PC-3 (cell line): ENCODE measurements around the gene TEX14. TPM values are rescaled to one million over a fixed set of nuclear protein-coding genes. Genes with fewer than 3 reads are reported as not detected.
"Not testable (repeated sequence)": the region's sequence is repeated elsewhere in the genome, so short reads cannot be mapped to it uniquely, and the experiment has no call there.

Experiments
- ATAC-seq: fragments of 200-7000 bp; cut with Tn5 transposase; 2 replicates; pipeline ENCODE4 v1.9.1; 2020; ENCODE audit warnings: mild to moderate bottlenecking, moderate library complexity
- BruUV-seq: library from RNA; stranded (reverse); fragments of 400-500 nt; replicated peaks from 2 replicates; lab custom pipeline; 2021; lab: Mats Ljungman, UMichigan
- CTCF ChIA-PET: fragments of 300-600 bp; sonication (Branson Sonifier 250); formaldehyde crosslinking; loops from one replicate; lab custom pipeline; 2022; ENCODE audit warnings: antibody characterized with exemption; lab: Charles Lee
- POLR2A ChIA-PET: fragments of 300-600 bp; sonication (Branson Sonifier 250); formaldehyde crosslinking; loops from one replicate; lab custom pipeline; 2022; ENCODE audit warnings: antibody characterized with exemption; ENCODE audit not compliant: unreplicated experiment; lab: Charles Lee
- DNase-seq: peaks from one replicate; pipeline ENCODE4 v3.0.0-alpha.2; 2015
- H2AFZ ChIP-seq: fragments of 300-600 bp; sonication (generic); 2 replicates; pipeline ENCODE4 v1.6.0; 2016; ENCODE audit warnings: antibody characterized with exemption, low read length
- H3F3A ChIP-seq: fragments of 300-600 bp; sonication (generic); one replicate; pipeline ENCODE4 v1.6.0; 2017; ENCODE audit warnings: antibody characterized with exemption, low read length, control low read depth, mild to moderate bottlenecking; ENCODE audit not compliant: unreplicated experiment
- H3K27ac ChIP-seq: fragments of 300-600 bp; sonication (generic); 2 replicates; pipeline ENCODE4 v1.5.1; 2016; ENCODE audit warnings: mild to moderate bottlenecking, low read length
- H3K27me3 ChIP-seq: fragments of 300-600 bp; sonication (generic); 2 replicates; pipeline ENCODE4 v1.6.1; 2016; ENCODE audit warnings: low read length, mixed read lengths
- H3K36me3 ChIP-seq: fragments of 300-600 bp; sonication (generic); 2 replicates; pipeline ENCODE4 v1.6.1; 2016; ENCODE audit warnings: low read depth, mixed run types, low read length, mixed read lengths
- H3K4me1 ChIP-seq: fragments of 300-600 bp; sonication (generic); 2 replicates; pipeline ENCODE4 v1.5.1; 2016; ENCODE audit warnings: low read length; ENCODE audit not compliant: insufficient read depth
- H3K4me2 ChIP-seq: fragments of 300-600 bp; sonication (generic); 2 replicates; pipeline ENCODE4 v1.6.0; 2016; ENCODE audit warnings: low read length
- H3K4me3 ChIP-seq: fragments of 300-600 bp; sonication (generic); 2 replicates; pipeline ENCODE4 v1.5.1; 2016; ENCODE audit warnings: mild to moderate bottlenecking, low read length, mixed read lengths
- H3K79me2 ChIP-seq: fragments of 300-600 bp; sonication (generic); 2 replicates; pipeline ENCODE4 v1.6.1; 2017; ENCODE audit warnings: low read length, mixed read lengths
- H3K9ac ChIP-seq: fragments of 300-600 bp; sonication (generic); 2 replicates; pipeline ENCODE4 v1.6.0; 2016; ENCODE audit warnings: mild to moderate bottlenecking, low read length
- H3K9me2 ChIP-seq: fragments of 300-600 bp; sonication (generic); replicated peaks from 2 replicates; pipeline ENCODE4 v1.6.1; 2016; ENCODE audit warnings: mixed run types, low read length, mixed read lengths
- H3K9me3 ChIP-seq: fragments of 300-600 bp; sonication (generic); 2 replicates; pipeline ENCODE4 v1.6.1; 2016; ENCODE audit warnings: low read length, mixed read lengths
- H4K20me1 ChIP-seq: fragments of 300-600 bp; sonication (generic); 2 replicates; pipeline ENCODE4 v1.6.1; 2016; ENCODE audit warnings: low read length, mixed read lengths
- EZH2 ChIP-seq: fragments of 300-600 bp; sonication (generic); IDR thresholded peaks from one replicate; pipeline ENCODE4 v1.6.1; 2017; ENCODE audit warnings: antibody characterized with exemption, mild to moderate bottlenecking, low read length; ENCODE audit not compliant: unreplicated experiment
- EZH2phosphoT487 ChIP-seq: fragments of 300-600 bp; sonication (generic); IDR thresholded peaks from 2 replicates; pipeline ENCODE4 v1.6.1; 2018; ENCODE audit warnings: mild to moderate bottlenecking, antibody characterized with exemption, low read length, borderline replicate concordance
- intact Hi-C: fragments of 100-400 bp; cut with micrococcal nuclease; formaldehyde crosslinking; loops from 2 replicates; pipeline ENCODE4 v1.9.0; 2023
- total RNA-seq: library from RNA; depleted of rRNA; stranded (reverse); fragments of >200 nt; gene quantifications from 2 replicates; pipeline ENCODE4 v1.2.3, GENCODE V29; 2014
- TF ChIP-seq, protein P1 (sequence below): fragments of 300-600 bp; sonication (generic); conservative IDR thresholded peaks from 2 replicates; pipeline ENCODE4 v1.5.1; 2017; ENCODE audit warnings: antibody characterized with exemption, low read depth, mild to moderate bottlenecking, low read length

TEX14 gene
- total RNA-seq, 1 experiment from 2014 or later: 0.29 TPM

DNA sequence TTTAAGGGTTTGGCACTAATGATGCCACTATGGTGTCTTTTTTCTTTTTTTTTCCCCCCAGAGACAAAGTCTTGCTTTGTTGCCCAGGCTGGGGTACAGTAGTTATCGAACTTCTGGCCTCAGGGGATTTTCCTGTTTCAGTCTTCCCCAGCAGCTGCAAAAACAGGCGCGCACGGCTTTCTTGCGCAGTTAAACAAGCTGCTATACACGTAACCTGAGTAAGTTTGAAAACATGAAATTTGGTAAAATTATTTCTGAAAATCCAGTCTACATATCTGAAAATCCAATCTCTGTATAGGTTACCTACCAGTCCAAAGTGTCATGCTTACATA lies 11.8 kb downstream of the TEX14 start:
- H3K4me2 ChIP-seq: no peak overlapping the region
- no peaks in the 10 kb centered on the region for H3K27me3 ChIP-seq
- H3K36me3 ChIP-seq: no peaks in the 10 kb centered on the region
- no peaks in the 10 kb centered on the region for H3K79me2 ChIP-seq
- H3K9me3 ChIP-seq: no peaks in the 10 kb centered on the region
- H3K4me1 ChIP-seq: peaks cover 18% of the 10 kb centered on the region
- no peak for ATAC-seq
- ChIA-PET CTCF (no interaction called here), POLR2A (no interaction called here)
- intact Hi-C loops: no loop called here
- no peaks in the 10 kb centered on the region for H4K20me1 ChIP-seq
- H2AFZ ChIP-seq: no peak overlapping the region
- no peaks in the 10 kb centered on the region for H3K9me2 ChIP-seq
- H3F3A ChIP-seq: no peaks in the 10 kb centered on the region
- H3K9ac ChIP-seq: 0 out of 2 replicates have a peak overlapping the region, but pooled peaks have one; percentile 16
- H3K4me3 ChIP-seq: no peak overlapping the region
- H3K27ac ChIP-seq: peak overlapping the region; percentile 52
- no peak for TF ChIP-seq EZH2phosphoT487
- TF ChIP-seq EZH2: no peak
- TF ChIP-seq, protein P1, sequence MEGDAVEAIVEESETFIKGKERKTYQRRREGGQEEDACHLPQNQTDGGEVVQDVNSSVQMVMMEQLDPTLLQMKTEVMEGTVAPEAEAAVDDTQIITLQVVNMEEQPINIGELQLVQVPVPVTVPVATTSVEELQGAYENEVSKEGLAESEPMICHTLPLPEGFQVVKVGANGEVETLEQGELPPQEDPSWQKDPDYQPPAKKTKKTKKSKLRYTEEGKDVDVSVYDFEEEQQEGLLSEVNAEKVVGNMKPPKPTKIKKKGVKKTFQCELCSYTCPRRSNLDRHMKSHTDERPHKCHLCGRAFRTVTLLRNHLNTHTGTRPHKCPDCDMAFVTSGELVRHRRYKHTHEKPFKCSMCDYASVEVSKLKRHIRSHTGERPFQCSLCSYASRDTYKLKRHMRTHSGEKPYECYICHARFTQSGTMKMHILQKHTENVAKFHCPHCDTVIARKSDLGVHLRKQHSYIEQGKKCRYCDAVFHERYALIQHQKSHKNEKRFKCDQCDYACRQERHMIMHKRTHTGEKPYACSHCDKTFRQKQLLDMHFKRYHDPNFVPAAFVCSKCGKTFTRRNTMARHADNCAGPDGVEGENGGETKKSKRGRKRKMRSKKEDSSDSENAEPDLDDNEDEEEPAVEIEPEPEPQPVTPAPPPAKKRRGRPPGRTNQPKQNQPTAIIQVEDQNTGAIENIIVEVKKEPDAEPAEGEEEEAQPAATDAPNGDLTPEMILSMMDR: no peak
- no peak for DNase-seq
- no TSS peak for BruUV-seq

DNA sequence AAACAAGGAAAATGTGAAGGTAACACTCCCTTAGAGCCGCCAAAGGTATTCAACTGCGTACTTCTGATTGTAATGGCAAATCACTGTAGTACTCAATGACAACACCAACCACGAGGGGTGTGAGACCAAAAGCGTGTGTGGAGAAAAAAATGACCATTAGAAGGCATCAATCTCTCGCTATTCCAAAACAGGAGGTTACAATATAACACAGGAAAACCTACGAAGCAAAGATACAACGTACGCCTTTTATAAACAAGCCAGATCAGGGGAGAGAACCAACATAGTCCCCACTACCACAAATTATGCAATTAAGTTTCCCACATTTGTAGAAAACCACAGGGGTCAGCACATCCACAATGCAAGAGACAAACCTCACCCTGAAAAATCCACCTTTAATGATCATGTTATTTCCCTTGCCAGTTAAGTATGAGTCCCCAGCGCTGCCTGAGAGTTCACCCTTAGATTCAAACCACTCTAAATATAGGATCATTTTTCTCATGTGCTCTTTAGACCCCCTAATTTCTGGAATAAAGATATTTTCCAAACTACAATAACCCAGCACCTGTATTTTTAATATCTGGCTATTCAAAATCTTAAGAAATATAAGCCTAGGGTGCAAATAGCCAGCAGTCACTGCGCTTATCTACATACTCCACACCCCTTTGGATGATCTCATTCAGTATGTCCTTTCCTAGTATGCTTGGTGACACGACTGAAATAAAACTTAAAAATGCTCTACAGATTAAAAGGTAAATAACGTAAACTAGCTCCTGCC lies 12.4 kb downstream of the TEX14 start:
- DNase-seq: peak; percentile 81
- Histone ChIP-seq H3K4me3 (no peak overlapping the region), H3K79me2 (no peaks in the 10 kb centered on the region), H4K20me1 (no peaks in the 10 kb centered on the region), H3K4me2 (no peak overlapping the region), H3K4me1 (peaks cover 18% of the 10 kb centered on the region), H2AFZ (0 out of 2 replicates have a peak overlapping the region, but pooled peaks have one; percentile 25), H3K27me3 (no peaks in the 10 kb centered on the region), H3K9me3 (no peaks in the 10 kb centered on the region), H3K9me2 (no peaks in the 10 kb centered on the region), H3K27ac (peak overlapping the region; percentile 52), H3K36me3 (no peaks in the 10 kb centered on the region), H3F3A (no peaks in the 10 kb centered on the region), H3K9ac (0 out of 2 replicates have a peak overlapping the region, but pooled peaks have one; percentile 16)
- TSS peak; percentile 100 for BruUV-seq
- ATAC-seq: no peak
- TF ChIP-seq EZH2phosphoT487: no peak
- TF ChIP-seq EZH2: no peak
- TF ChIP-seq, protein P1: no peak
- ChIA-PET POLR2A (no interaction called here), CTCF (no interaction called here)
- intact Hi-C loops: no loop called here

DNA sequence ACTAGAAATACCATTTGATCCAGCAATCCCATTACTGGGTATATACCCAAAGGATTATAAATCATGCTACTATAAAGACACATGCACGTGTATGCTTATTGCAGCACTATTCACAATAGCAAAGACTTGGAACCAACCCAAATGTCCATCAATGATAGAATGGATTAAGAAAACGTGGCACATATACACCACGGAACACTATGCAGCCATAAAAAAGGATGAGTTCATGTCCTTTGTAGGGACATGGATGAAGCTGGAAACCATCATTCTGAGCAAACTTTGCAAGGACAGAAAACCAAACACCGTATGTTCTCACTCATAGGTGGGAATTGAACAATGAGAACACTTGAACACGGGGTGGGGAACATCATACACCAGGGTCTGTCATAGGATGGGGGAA lies 13.6 kb downstream of the TEX14 start:
- H3K4me3 ChIP-seq, H3K36me3 ChIP-seq, H4K20me1 ChIP-seq, DNase-seq, intact Hi-C loops, H3K9me2 ChIP-seq, H3K4me2 ChIP-seq, H3K27me3 ChIP-seq, BruUV-seq, H3K79me2 ChIP-seq, H3K9me3 ChIP-seq, H2AFZ ChIP-seq, H3K9ac ChIP-seq, H3K27ac ChIP-seq, CTCF ChIA-PET, ATAC-seq, POLR2A ChIA-PET, H3F3A ChIP-seq: not testable (repeated sequence)
- peaks cover 18% of the 10 kb centered on the region for H3K4me1 ChIP-seq
